MM.1S (cell line): Measurements from ENCODE around the gene NAT10.

Experiments used
- EZH2 ChIP-seq: fragments of 300-600 bp; sonication (generic); optimal IDR thresholded peaks from 2 replicates; pipeline ENCODE3; 2017; ENCODE audit warnings: low read depth, mild to moderate bottlenecking, antibody characterized with exemption, low read length, mixed read lengths
- TF ChIP-seq, protein P1 (sequence below): fragments of 300-600 bp; sonication (generic); IDR thresholded peaks from 2 replicates; pipeline ENCODE4 v1.5.1; 2016; ENCODE audit warnings: antibody characterized with exemption, low read length, mixed read lengths

DNA sequence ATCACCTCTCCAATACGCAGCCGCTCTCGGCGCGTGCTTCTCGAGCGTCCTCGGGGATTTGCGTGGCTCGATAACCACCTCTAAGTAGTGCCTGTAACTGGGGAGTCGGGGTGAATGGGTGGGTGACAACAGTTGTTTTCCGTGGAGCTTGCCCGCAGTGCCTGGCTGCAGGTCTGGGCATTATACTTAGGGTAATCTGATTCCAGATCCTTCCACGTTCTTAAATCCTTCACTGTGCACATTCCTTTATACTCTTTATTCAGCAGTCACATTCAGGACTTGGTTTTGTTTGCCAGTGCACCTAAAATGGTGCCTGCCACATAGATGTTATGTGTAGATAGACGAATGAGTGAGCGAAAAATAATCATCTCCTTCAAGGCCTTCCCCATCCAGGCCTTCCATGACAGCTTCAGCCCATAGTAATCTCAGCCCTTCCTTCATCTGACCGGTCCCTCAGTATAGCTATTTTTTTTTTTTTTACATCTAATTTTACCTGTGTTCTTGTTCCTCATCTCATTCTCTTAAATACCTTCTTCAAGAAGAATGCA lies 602 bp downstream of the NAT10 start:
- no peak for TF ChIP-seq EZH2
- TF ChIP-seq, protein P1, sequence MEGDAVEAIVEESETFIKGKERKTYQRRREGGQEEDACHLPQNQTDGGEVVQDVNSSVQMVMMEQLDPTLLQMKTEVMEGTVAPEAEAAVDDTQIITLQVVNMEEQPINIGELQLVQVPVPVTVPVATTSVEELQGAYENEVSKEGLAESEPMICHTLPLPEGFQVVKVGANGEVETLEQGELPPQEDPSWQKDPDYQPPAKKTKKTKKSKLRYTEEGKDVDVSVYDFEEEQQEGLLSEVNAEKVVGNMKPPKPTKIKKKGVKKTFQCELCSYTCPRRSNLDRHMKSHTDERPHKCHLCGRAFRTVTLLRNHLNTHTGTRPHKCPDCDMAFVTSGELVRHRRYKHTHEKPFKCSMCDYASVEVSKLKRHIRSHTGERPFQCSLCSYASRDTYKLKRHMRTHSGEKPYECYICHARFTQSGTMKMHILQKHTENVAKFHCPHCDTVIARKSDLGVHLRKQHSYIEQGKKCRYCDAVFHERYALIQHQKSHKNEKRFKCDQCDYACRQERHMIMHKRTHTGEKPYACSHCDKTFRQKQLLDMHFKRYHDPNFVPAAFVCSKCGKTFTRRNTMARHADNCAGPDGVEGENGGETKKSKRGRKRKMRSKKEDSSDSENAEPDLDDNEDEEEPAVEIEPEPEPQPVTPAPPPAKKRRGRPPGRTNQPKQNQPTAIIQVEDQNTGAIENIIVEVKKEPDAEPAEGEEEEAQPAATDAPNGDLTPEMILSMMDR, result no peak
